Skeletal muscle satellite cell (primary cell): Measurements from ENCODE around the gene OR13C5.

Source experiments
- H3K27me3 ChIP-seq: 2 replicates; pipeline ENCODE4 v1.7.0; 2013; ENCODE audit warnings: low read length; ENCODE audit not compliant: control insufficient read depth, insufficient read depth
- H3K36me3 ChIP-seq: 2 replicates; pipeline ENCODE4 v1.7.0; 2013; ENCODE audit warnings: mild to moderate bottlenecking, control low read depth, low read length; ENCODE audit not compliant: insufficient read depth
- H3K4me1 ChIP-seq: 2 replicates; pipeline ENCODE4 v1.7.0; 2013; ENCODE audit warnings: low read length; ENCODE audit not compliant: control insufficient read depth, insufficient read depth
- H3K4me2 ChIP-seq: 2 replicates; pipeline ENCODE4 v1.7.0; 2013; ENCODE audit warnings: mild to moderate bottlenecking, low read length
- H3K4me3 ChIP-seq: 2 replicates; pipeline ENCODE4 v1.7.0; 2013; ENCODE audit warnings: low read length
- H3K9ac ChIP-seq: 2 replicates; pipeline ENCODE4 v1.7.0; 2013; ENCODE audit warnings: mild to moderate bottlenecking, low read depth, low read length, moderate library complexity
- H3K9me3 ChIP-seq: replicated peaks from 2 replicates; pipeline ENCODE4 v1.7.0; 2013; ENCODE audit warnings: mild to moderate bottlenecking, control low read depth, low read length

Gene OR13C5

DNA sequence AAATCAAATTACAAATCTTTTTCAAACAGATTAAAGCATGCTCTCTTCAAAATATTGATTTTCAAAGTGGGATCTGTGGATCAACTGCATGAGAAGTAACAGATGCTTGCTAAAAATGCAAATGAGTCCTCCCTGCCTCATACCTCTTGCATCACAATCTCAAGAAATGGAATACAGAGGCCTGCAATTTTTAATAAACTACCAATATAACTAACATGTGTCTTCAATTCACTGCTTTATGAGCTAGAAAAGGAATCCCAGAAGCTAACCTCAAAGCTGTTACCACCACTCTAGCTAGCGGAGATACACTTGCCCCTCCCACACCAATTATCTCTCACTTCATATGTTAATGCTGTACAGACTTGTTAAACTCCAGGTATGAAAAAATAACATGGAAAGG, 9.6 kb downstream of the OR13C5 start:
- H3K4me2 ChIP-seq = no peak overlapping the region
- no peak overlapping the region for H3K9ac ChIP-seq
- H3K4me1 ChIP-seq = no peaks in the 10 kb centered on the region
- H3K36me3 ChIP-seq = no peaks in the 10 kb centered on the region
- H3K27me3 ChIP-seq = no peaks in the 10 kb centered on the region
- H3K4me3 ChIP-seq = no peak overlapping the region
- no peaks in the 10 kb centered on the region for H3K9me3 ChIP-seq

- no peak overlapping the region for H3K4me2 ChIP-seq
- no peaks in the 10 kb centered on the region for H3K9me3 ChIP-seq
- H3K27me3 ChIP-seq = no peaks in the 10 kb centered on the region
- H3K9ac ChIP-seq = no peak overlapping the region
- H3K36me3 ChIP-seq = no peaks in the 10 kb centered on the region
- H3K4me3 ChIP-seq = no peak overlapping the region
- no peaks in the 10 kb centered on the region for H3K4me1 ChIP-seq
These were observed 12.6 kb downstream of the OR13C5 start for GRCh38 chr9:104586496-104587180.

GRCh38 chr9:104580562-104580961, 18.7 kb downstream of the OR13C5 start:
- Histone ChIP-seq H3K4me2 (no peak overlapping the region), H3K9me3 (no peaks in the 10 kb centered on the region), H3K4me3 (no peak overlapping the region), H3K27me3 (no peaks in the 10 kb centered on the region), H3K9ac (no peak overlapping the region), H3K36me3 (no peaks in the 10 kb centered on the region), H3K4me1 (no peaks in the 10 kb centered on the region)

- no peak overlapping the region for H3K4me3 ChIP-seq
- H3K4me2 ChIP-seq = no peak overlapping the region
- no peaks in the 10 kb centered on the region for H3K27me3 ChIP-seq
- H3K36me3 ChIP-seq = no peaks in the 10 kb centered on the region
- no peaks in the 10 kb centered on the region for H3K9me3 ChIP-seq
- H3K9ac ChIP-seq = no peak overlapping the region
- H3K4me1 ChIP-seq = no peaks in the 10 kb centered on the region
These were observed 21.9 kb downstream of the OR13C5 start for GRCh38 chr9:104577263-104577662.

GRCh38 chr9:104575456-104575855, 23.8 kb downstream of the OR13C5 start:
- Histone ChIP-seq H3K36me3 (no peaks in the 10 kb centered on the region), H3K27me3 (no peaks in the 10 kb centered on the region), H3K4me2 (no peak overlapping the region), H3K9ac (no peak overlapping the region), H3K4me3 (no peak overlapping the region), H3K9me3 (no peaks in the 10 kb centered on the region), H3K4me1 (no peaks in the 10 kb centered on the region)

DNA sequence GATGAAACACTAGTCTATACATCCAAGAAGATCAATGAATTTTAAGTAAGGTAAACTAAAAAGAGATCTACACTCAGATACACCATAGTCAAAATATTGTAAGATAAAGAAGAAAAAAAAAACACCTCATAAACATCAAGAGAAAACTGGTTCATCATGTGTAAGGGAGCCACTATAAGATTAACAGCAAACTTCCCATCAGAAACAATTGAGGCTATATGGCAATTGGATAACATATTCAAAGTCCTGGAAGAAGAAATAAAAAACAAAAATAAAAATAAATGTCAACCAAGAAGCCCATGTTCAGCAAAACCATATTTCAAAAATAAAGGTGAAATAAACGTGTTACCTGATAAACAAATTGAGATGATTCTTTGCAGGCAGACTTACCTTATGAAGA, 26.6 kb downstream of the OR13C5 start:
- Histone ChIP-seq H3K27me3 (no peaks in the 10 kb centered on the region), H3K36me3 (no peaks in the 10 kb centered on the region), H3K9me3 (no peaks in the 10 kb centered on the region), H3K4me2 (no peak overlapping the region), H3K4me1 (no peaks in the 10 kb centered on the region), H3K9ac (no peak overlapping the region), H3K4me3 (no peak overlapping the region)

- Histone ChIP-seq H3K9ac (no peak within 1 kb of the TSS), H3K4me3 (no peak within 1 kb of the TSS), H3K9me3 (no peaks in the 10 kb centered on the region), H3K4me1 (no peaks in the 10 kb centered on the region), H3K4me2 (no peak within 1 kb of the TSS), H3K27me3 (no peaks in the 10 kb centered on the region), H3K36me3 (no peaks in the 10 kb centered on the region)
These were observed 30.3 kb downstream of the OR13C5 start, which contains the start of gene OR13C8 for GRCh38 chr9:104568868-104569267. OR13C8 (plus strand) TSS chr9:104569168; CDS start chr9:104569168, 0 bp downstream.

GRCh38 chr9:104564358-104564757, 34.9 kb downstream of the OR13C5 start:
- Histone ChIP-seq H3K9me3 (no peaks in the 10 kb centered on the region), H3K36me3 (no peaks in the 10 kb centered on the region), H3K9ac (no peak overlapping the region), H3K4me3 (no peak overlapping the region), H3K27me3 (no peaks in the 10 kb centered on the region), H3K4me2 (no peak overlapping the region), H3K4me1 (no peaks in the 10 kb centered on the region)

DNA sequence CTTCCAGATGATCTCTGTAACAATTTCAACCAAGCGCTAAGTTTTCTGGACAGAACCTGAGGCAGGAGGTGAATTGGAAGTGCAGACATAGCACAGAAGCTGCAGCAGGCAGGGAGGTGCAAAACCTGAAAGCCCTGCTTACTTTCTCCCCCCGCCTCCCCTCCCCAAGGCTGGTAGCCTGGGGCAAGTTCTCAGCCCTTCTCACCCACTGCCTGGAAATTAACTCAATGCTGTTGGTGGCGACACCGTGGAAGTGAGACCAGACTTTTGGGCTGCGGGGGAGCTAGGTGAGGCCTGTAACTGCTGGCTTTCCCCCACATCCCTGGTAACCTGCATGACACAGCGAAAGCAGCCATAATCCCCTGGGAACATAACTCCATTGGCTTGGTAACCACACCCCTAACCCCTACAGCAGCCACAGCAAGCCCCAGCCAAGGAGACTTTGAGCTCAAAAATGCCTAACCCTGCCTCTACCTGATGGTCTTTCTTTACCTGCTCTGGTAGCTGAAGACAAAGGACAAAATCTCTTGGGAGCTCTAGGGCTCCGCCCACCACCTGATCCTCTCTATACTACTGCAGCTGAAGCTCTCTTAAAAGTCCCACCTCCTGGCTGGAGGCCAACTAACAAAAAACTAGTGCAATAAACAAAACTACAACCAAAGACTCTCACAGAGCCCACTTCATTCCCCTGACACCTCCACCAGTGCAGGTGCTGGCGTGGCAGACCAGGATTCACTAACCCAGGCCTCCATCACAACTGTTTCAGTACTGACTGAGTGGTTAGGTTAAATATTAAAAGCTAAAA, 42.2 kb downstream of the OR13C5 start:
- H3K9me3 ChIP-seq = no peaks in the 10 kb centered on the region
- H3K4me1 ChIP-seq = no peaks in the 10 kb centered on the region
- H3K4me3 ChIP-seq = no peak overlapping the region
- H3K27me3 ChIP-seq = no peaks in the 10 kb centered on the region
- no peaks in the 10 kb centered on the region for H3K36me3 ChIP-seq
- H3K4me2 ChIP-seq = no peak overlapping the region
- H3K9ac ChIP-seq = no peak overlapping the region

DNA sequence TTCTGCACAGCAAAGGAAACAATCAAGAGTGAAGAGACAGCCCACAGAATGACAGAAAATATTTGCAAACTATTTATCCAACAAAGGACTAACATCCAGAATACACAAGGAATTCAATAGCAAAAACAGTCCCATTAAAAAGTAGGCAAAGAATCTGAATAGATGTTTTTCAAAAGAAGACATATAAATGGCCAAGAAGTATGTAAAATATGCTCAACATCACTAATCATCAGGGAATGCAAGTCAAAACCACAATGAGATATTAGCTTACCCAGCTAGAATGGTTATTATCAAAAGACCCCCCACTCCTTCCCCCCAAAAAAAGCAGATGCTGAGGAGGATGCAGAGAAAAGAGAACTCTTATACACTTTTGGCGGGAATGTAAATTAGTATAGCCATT, 43.7 kb downstream of the OR13C5 start:
- H3K36me3 ChIP-seq = no peaks in the 10 kb centered on the region
- H3K4me3 ChIP-seq = no peak overlapping the region
- no peak overlapping the region for H3K9ac ChIP-seq
- H3K4me2 ChIP-seq = no peak overlapping the region
- no peaks in the 10 kb centered on the region for H3K9me3 ChIP-seq
- H3K4me1 ChIP-seq = no peaks in the 10 kb centered on the region
- no peaks in the 10 kb centered on the region for H3K27me3 ChIP-seq

DNA sequence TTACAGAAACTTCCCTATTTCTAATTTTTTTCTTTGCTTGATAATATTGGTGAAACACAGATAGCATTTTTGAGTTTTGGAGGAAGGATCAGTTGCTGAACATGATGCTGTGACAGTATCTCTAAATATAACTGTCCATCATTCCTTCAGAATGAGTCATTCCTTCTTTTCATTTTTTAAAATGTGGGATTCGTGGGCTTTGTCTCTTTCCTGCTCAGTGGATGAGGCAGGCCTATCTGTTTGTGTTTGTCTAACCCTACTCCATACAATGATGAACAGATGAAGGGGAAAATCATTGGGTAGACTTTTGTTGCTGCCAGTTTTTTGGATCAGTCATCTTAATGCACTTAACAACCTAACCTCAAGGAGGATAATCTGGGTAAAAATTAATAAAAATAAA, 46.0 kb downstream of the OR13C5 start:
- Histone ChIP-seq H3K36me3 (no peaks in the 10 kb centered on the region), H3K4me2 (no peak overlapping the region), H3K4me1 (no peaks in the 10 kb centered on the region), H3K9ac (no peak overlapping the region), H3K4me3 (no peak overlapping the region), H3K27me3 (no peaks in the 10 kb centered on the region), H3K9me3 (no peaks in the 10 kb centered on the region)
